GM19025 (cell line): ENCODE results near the gene ZFYVE16.
"Not testable (repeated sequence)": the region's sequence is repeated elsewhere in the genome, so short reads cannot be mapped to it uniquely, and the experiment has no call there.

Experiments
- ATAC-seq: cut with Tn5 transposase; IDR thresholded peaks from one replicate; pipeline ENCODE4 v1.9.1; 2021; ENCODE audit warnings: mild to moderate bottlenecking, low read depth, moderate library complexity; ENCODE audit not compliant: unreplicated experiment

ZFYVE16 gene

DNA sequence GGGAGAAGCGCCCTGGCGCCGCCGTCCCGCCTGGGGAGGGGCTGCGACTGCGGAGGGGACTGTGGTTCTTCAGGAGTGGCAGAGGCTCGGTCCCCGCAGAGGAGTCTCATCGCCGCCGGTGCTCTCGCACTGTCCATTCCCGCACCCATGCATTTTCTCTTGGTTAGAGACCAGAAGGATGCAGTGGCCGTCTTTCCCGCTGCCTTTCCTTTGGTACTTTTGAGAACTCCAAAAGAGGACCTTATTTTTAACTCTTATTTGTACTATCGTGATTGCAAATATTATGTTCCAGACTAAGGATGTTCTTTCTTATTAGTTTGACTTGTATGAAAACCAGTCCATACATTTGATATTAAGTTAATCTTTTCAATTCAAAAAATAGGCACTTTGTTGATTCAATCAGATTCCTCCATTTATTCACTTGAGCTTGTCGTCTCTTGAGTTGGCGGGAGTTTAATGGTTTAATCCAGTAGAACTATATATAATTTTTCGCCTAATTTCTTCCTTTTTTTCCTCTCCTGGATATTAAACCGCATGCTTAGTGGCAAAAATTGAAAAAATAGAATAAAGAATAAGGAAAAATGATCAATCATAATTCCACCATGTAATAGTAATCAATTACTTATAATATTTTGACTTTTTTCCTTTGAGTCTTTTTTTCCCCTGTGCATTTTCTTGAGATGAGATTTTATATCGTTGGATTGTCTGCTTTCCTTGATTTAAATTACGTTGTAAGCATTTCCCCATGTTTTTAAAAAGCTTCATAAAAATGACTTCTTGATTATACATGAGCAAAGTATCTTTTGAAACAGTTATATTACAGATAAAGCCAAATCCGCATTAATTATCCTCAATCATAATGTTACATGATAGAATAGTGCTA lies 861 bp downstream of the ZFYVE16 start:
- no peak for ATAC-seq

- no peak for ATAC-seq
Measured at GRCh38 chr5:80409367-80409966, 1.6 kb downstream of the ZFYVE16 start.

DNA sequence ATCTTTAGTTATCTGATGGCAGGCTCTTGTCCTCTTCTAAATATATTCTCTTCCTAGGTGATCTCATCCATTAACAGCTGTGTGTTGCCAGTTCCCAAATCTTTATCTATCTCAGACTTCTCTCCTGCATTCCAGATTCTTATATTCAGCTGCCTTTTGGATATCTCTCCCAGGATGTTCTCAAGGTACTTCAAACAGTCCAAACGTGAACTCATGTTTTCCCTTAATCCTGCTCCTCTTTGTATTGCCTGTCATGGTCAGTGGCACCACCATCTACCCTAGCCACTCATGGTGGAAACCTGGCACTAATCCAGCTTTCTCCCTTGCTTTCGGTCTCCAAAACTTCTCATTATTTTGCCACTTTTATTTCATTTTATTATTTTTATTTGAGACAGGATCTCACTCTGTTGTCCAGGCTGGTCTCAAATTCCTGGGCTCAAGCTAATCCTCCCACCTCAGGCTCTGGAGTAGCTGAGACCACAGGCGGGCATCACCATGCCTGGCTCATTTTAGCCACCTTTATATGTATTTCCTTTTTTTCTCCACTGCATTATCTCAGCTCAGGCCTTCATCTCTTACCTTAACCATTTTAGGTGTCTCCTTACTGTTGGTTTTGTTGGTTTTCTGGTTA lies 3.8 kb downstream of the ZFYVE16 start:
- no peak for ATAC-seq

DNA sequence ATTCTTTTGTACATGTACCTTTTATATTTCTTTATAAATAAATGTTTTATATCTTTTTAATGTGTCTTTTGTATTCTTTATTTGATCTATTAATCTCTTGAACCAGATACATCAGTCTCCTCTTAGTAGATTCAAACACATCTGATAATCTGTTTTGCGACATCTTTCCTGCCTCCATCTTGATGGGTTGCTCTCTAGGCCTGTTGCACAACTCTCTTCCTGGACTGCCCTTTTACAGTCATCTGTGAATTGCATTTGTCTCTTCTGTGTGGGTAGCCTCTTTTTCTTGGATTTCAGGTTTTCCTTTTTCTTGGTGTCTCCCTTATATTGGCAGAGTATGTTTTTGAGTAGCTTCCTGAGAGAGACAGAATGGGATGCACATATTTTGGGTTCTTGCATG lies 6.2 kb downstream of the ZFYVE16 start:
- ATAC-seq = no peak

DNA sequence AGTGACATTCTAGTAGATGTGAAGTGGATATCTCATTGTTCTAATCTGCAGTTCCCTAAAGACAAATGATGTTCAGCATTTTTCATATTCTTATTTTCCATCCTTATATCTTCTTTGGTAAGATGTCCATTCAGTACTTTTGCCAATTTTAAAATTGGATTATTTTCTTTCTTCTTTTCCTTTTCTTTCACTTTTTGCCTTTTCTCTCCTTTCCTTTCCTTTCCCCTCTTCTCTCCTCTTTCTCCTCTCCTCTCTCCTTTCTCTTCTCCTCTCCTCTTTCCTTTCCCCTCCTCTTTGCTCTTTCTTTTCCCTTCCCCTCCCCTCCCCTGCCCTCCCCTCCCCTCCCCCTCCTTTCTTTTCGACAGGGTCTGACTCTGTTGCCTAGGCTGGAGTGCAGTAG lies 10.1 kb downstream of the ZFYVE16 start:
- no peak for ATAC-seq

- not testable (repeated sequence) for ATAC-seq
Measured at GRCh38 chr5:80424365-80424764, 16.5 kb downstream of the ZFYVE16 start.

DNA sequence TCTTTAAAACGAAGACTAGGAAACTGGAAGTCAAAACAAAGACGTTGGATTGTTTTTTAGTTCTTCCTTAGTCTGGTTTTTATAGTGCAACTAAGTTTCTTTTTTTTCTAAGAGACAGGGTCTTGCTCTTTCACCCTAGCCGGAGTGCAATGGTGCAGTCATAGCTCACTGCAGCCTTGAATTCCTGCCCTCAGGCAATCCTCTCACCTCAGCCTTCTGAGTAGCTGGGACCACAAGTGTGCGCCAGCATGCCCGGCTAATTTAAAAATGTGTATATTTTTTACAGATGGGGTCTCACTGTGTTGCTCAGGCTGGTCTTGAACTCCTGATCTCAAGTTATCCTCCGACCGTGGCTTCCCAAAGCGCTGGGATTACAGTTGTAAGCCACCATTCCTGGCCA lies 27.6 kb downstream of the ZFYVE16 start:
- ATAC-seq = no peak

- no peak for ATAC-seq
Measured at GRCh38 chr5:80437326-80437725, 29.5 kb downstream of the ZFYVE16 start.

DNA sequence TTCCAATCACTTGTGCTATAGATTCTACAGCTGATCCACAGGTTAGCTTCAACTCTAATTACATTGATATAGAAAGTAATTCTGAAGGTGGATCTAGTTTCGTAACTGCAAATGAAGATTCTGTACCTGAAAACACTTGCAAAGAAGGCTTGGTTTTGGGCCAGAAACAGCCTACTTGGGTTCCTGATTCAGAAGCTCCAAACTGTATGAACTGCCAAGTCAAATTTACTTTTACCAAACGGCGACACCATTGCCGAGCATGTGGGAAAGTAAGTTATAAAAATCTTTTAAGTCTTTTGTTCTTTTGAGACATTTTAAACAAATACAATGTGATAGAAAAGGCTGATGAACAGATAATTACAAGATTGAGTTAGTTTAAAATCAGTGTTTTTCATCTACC lies 30.9 kb downstream of the ZFYVE16 start:
- ATAC-seq = no peak

- no peak for ATAC-seq
Measured at GRCh38 chr5:80439213-80439612, 31.3 kb downstream of the ZFYVE16 start.

- ATAC-seq = no peak
Measured at GRCh38 chr5:80442742-80443141, 34.9 kb downstream of the ZFYVE16 start.

DNA sequence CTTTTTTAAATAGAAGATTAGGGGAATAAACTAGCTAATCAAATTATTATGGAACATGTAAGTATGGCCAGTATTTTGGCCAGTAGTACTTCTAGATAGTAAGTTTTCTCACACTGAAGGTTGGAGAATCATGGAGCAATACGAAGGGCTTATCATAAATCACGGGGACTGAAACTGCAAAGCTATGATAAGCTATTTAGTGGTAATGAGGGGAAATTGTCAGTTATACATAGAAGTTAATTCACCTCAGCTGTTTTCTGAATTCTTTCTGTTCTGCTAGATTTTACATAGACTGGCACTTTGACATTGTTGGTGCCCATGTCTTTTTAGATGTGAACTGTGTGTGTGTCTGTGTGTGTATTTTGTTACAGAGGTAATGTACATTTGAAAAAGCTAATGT lies 45.5 kb downstream of the ZFYVE16 start:
- no peak for ATAC-seq

- ATAC-seq = no peak
Measured at GRCh38 chr5:80463269-80463668, 55.4 kb downstream of the ZFYVE16 start.

- no peak for ATAC-seq
Measured at GRCh38 chr5:80466669-80467485, 59.0 kb downstream of the ZFYVE16 start.

DNA sequence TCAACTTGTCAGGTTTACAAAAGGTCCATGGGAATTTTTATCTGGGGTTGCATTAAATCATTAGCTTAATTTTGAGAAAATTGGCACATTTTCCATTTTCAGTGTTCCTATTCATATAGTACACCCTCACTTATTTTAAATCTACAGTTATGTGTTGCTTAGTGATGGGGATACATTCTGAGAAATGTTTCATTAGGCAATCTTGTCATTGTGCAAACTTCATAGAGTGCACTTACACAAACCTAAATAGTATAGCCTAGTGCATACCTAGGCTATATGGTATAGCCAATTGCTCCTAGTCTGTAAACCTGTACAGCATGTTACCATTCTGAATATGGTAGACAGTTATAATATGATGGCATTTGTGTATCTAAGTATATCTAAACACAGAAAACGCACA lies 60.3 kb downstream of the ZFYVE16 start:
- no peak for ATAC-seq

- ATAC-seq = not testable (repeated sequence)
Measured at GRCh38 chr5:80470631-80471030, 62.8 kb downstream of the ZFYVE16 start.

- no peak for ATAC-seq
Measured at GRCh38 chr5:80474929-80475328, 67.1 kb downstream of the ZFYVE16 start.

- no peak for ATAC-seq
Measured at GRCh38 chr5:80479713-80480112, 71.8 kb downstream of the ZFYVE16 start.

DNA sequence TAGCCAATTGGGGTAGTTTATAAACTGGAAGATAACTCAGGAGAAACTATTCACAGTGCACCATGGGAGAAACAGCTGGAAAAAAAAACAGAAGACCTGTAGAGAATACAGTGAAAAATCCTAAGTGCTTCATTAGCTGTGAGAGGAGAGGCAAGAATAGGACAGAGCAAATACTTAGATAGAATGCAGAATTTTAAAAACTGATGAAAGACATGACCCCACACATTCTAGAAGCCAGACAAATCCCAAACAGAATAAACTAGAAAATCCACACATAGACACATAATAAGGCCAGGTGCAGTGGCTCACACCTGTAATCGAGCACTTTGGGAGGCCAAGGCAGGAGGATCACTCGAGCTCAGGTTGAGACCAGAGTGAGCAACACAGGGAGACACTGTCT lies 72.5 kb downstream of the ZFYVE16 start:
- no peak for ATAC-seq

- no peak for ATAC-seq
Measured at GRCh38 chr5:80481019-80481893, 73.4 kb downstream of the ZFYVE16 start.
